ENCODE measurements around the gene SFXN3.

DNA sequence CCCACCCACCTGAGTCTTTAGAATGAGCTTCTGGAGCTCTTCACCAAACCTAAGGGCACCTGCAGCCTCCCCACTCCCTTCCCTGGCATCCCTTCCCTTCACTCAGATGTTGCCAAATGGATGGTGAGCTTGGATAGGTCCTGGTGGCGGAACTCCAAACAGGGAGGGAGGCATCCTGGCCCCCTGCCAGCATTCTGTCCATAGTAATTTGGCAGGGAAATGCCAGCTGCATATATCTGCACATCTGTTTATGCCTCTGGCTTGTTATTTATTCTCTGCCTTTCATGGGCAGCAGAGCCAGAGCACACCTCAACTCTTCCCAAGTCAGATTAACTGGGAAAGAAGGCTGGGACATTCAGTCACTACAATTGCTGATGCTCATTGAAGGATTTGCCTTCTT lies 48.8 kb downstream of the SFXN3 start:
- TF ChIP-seq, protein P1, sequence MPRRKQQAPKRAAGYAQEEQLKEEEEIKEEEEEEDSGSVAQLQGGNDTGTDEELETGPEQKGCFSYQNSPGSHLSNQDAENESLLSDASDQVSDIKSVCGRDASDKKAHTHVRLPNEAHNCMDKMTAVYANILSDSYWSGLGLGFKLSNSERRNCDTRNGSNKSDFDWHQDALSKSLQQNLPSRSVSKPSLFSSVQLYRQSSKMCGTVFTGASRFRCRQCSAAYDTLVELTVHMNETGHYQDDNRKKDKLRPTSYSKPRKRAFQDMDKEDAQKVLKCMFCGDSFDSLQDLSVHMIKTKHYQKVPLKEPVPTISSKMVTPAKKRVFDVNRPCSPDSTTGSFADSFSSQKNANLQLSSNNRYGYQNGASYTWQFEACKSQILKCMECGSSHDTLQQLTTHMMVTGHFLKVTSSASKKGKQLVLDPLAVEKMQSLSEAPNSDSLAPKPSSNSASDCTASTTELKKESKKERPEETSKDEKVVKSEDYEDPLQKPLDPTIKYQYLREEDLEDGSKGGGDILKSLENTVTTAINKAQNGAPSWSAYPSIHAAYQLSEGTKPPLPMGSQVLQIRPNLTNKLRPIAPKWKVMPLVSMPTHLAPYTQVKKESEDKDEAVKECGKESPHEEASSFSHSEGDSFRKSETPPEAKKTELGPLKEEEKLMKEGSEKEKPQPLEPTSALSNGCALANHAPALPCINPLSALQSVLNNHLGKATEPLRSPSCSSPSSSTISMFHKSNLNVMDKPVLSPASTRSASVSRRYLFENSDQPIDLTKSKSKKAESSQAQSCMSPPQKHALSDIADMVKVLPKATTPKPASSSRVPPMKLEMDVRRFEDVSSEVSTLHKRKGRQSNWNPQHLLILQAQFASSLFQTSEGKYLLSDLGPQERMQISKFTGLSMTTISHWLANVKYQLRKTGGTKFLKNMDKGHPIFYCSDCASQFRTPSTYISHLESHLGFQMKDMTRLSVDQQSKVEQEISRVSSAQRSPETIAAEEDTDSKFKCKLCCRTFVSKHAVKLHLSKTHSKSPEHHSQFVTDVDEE (CRISPR knock-in tag; IDR thresholded peaks at IDR 0.05), result no peak
- TF ChIP-seq RARB (CRISPR knock-in tag; IDR thresholded peaks at IDR 0.05) (no peak), ZFP30 (CRISPR knock-in tag; IDR thresholded peaks at IDR 0.05) (no peak), ESRRG (CRISPR knock-in tag; IDR thresholded peaks at IDR 0.05) (no peak), CSDC2 (CRISPR knock-in tag; IDR thresholded peaks at IDR 0.05) (no peak), ISL1 (CRISPR knock-in tag; IDR thresholded peaks at IDR 0.05) (no peak)
